LHCN-M2 (cell line): ENCODE data around the gene TOM1. TPM values are rescaled to one million over a fixed set of nuclear protein-coding genes. Genes with fewer than 3 reads are reported as not detected.

Experiments
- DNase-seq: peaks from one replicate; pipeline ENCODE4 v3.0.0-alpha.2; 2012; ENCODE audit warnings: low read depth
- total RNA-seq: library from RNA; depleted of rRNA; stranded (reverse); fragments of >200 nt; gene quantifications from 2 replicates; pipeline ENCODE4 v1.2.3, GENCODE V29; 2014

TOM1 gene
- total RNA-seq, 1 experiment from 2014 or later: 50.3 TPM

- no peak for DNase-seq
Observed at GRCh38 chr22:35307372-35307771, 7.7 kb downstream of the TOM1 start.

DNA sequence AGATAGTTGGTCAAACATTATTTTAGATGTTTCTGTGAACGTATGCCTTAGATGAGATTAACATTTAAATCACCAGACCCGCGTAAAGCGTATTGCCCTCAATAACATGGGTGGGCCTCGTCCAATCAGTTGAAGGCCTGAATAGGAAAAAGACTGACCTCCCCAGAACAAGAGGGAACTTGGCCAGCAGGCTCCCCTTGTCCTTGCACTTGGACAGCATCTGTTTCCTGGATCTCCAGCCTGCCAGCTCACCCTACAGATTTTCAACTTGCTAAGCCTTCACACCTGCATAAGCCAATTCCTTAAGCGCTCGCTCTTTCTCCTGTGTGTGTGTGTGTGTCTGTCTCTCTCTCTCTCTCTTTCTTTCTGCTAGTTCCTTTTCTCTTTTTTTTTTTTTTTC lies 8.2 kb downstream of the TOM1 start:
- no peak for DNase-seq

DNA sequence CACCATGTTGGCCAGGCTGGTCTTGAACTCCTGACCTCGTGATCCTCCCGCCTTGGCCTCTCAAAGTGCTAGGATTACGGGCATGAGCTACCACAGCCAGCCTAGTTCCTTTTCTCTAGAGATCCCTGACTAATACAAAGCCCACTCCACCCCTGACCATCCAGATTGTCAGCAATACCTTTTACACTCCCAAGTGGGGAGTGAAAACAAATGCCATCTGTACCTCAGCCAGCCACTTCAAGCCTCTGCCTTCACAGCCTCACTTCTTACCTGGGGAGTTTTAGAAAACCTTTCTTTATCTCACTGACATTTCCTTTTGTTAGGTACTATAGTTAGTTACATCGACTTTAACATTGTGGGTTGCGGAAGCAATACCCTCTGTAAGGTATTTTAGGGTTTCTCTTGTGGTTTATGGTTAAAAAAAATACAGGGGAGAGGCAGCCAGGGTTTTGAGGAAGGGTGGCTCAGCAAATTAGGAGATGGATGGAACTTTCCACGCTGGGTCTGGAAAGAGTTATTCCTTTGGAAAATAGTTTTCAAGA lies 8.9 kb downstream of the TOM1 start:
- no peak for DNase-seq

DNA sequence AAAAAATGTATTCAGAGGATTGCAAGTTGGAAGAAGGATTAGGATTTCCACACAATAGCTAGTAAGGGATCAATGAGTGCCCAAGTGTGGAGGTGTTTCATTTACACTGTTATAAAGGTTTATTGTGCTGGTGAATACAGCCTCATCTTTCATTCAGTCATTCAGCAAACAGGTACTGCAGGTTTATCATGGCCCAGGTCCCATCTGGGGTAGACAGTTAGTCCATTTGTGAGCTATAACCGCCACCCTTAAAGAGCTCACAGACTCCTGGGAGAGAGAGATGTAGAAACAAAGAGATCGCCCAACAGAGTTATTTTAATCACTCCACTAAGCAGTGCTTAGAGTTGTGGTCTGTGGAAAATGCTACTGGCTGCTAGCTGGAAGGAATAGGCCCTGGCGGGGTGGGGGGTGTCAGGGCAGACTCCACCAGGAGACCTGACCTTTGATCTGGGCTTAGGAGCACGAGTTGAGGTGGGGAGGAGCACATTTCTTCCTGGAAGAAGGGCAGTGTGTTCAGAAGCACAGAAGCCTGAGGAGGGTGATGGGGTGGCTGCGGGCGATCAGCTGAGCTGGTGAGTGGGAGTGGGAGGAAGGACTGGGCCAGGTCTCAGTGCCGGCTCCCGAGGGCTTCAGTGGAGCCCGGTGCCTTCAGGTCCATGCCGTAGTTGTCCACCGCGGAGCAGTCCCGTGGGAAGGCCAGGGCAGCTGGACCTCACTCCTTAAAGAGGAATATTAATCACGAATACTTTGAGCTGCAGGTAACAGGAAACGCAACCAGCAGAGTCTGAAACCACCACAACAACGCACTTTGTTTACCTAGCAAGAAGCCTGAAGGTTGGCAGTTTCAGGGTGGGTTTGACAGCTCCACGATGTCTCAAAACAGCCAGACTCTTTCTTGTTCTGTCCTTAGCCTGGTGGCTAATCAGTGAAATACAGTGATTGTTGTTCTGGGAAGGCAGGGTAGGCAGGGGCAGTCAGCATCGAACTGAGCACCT lies 11.2 kb downstream of the TOM1 start:
- DNase-seq: no peak

- DNase-seq: no peak
Observed at GRCh38 chr22:35311551-35311999, 11.9 kb downstream of the TOM1 start.

DNA sequence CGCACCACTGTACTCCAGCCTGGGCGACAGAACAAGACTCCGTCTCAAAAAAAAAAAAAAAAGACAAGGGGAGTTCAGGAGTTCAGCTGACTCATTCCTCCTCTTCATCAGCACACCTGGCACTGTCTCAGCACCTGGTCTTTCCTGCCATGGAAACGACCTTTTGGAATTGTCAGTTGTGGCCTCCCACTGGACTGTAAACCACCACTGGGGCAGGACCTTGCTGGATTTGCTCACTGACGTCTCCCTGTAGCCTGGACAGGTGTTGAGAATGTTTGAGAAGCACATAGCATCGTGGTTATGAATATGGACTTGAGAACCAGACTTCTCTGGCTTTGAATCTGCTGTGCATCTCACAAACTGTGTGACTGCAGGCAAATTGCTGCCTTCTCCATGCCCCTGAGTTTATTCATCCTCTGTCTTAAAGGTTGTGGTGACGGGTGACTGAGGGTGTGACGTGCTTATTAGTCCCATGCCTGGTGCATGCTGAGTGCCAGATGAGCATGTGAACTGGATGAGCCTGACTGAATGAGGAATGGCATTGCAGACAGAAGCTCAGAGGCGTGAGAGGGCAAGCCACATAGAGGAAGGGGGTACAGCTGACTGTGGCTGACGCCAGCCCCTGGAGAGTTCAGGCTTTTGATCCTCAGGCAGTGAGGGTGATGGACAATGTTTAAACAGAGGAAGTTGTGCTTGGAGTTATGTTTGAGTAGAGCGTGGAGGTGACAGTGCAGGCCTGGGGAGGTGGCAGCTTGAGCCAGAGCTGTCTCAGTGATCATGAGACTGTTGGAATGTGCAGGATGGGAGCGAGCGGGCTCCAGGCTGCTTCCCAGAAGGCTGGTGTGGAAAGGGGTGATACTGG lies 12.7 kb downstream of the TOM1 start:
- DNase-seq: peak; percentile 69

DNA sequence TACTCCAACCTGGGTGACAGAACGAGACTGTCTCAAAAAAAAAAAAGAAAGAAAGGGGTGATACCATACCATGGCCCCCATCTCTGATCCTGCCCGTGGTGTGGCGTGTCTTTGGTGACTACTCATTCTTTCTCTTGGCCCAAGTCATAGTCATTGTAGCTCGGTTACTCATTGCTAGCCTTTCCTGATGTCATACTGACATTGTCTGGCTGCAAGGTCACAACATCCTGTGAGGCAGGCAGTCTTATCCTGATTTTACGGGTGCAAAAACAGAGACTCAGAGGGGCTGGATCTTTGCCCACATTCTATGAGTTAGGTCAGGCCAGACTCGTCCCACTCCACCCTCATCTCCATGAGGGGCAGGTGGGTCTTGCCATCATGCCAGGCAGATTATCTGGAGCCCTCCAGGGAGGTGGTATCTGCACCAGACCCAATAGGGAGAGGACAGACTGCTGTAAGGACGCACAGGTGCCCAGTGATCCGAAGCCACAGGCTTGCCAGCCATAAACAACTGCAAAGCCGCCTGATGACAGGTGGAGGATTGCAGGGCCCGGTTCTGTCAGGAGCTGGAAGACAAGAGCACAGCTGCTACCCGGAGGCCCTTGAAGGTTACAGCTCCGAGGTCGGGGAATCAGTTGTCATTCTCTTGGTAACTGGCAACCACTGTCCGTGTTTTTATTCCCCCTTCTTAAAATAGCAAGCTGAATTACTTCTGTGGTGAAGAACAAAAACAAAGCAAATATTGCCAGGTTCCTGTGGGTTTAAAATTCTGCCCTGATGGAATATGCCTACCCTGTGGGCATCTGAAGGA lies 13.8 kb downstream of the TOM1 start:
- peak; percentile 98 for DNase-seq

DNA sequence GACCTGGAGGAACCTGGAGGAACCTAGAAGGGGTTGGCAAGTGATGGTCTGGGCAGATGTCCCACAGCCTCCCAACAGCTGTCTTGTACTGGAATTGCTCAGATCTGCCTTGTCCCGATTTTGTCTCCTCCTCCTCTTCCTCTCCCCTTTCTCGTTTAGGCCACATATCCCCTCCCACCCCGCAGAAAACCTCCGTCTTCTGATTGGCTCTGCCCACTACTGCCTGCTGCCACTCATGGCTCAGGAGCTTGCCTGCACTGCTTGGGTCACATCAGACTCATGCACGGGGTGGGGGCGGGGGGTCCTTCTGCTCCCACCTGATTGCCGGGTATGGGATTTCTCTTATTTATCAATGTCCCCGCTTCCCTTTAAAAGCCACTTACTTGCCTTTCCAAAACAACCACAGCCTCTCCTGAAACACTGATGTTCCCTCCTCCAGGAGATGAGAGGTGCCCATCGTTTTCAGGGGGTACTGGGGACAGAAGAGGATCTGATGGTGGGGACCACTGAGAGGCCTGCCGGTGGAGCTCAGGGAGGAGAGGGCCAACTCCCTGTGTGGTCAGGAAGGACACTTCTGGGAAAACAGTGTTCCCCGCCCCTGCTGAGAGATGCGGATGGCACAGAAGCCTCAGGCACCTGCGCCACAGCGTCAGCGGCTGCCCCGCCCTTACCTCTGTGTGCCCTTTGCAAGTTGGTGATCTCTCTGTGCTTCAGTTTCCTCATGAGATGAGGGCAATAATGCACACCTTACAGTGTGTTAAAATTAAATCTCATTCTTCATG lies 14.7 kb downstream of the TOM1 start:
- no peak for DNase-seq

GRCh38 chr22:35315141-35315854 lies 15.6 kb downstream of the TOM1 start:
- no peak for DNase-seq

GRCh38 chr22:35315855-35316745 lies 16.4 kb downstream of the TOM1 start:
- no peak for DNase-seq

- DNase-seq: no peak
Observed at GRCh38 chr22:35316751-35317150, 17.1 kb downstream of the TOM1 start.

- no peak for DNase-seq
Observed at GRCh38 chr22:35317680-35318290, 18.1 kb downstream of the TOM1 start.

GRCh38 chr22:35318346-35319215 lies 18.9 kb downstream of the TOM1 start:
- no peak for DNase-seq

DNA sequence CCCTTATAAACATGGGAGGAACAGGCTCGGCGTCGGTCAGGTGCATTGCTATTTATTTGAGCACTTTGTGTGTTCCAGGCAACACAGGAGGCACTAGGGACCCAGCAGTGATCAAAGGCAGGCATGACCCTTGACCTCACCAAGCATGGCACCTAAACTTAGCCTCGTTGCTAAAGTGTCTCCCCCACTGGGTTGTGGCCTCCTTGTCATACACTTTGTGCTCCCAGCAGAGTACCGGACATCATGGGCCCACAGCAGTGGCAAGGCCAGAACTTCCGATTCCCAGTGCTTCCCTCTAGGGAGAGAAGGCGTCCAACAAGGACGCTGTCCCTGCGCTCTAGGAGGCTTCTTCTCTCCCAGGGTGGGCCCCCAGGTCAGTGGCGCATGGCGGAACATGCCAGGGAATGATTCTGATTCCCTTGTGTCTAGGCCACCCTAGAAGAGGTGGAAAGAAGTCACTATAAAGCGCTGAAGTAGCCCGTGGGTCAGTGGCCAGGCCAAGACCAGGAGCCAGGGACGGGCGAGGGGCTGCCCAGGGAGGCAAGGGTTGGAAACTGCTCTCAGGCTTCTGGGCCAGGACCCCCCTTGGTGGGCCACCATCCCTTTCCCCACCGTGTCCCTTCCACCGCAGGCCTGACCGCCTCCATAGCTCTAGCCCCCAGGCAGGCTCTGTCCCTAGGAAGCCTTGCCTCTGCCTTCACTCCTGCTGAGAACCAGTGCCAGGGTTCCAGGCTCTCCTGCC lies 19.7 kb downstream of the TOM1 start:
- DNase-seq: no peak

GRCh38 chr22:35322126-35322525 lies 22.4 kb downstream of the TOM1 start:
- DNase-seq: no peak

DNA sequence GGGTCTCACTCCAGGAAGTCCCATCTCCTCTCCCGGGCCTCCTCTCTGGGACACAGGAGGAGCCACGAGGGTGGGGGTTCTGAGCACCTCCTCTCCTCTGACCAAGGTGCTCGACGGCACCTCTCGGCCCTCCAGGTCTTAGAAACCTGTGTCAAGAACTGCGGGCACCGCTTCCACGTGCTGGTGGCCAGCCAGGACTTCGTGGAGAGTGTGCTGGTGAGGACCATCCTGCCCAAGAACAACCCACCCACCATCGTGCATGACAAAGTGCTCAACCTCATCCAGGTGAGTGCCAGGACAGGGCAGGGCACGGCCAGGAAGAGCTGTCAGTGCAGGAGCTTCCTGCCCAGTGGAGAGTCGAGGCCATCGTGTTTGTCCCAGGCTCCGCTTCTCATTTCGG lies 23.2 kb downstream of the TOM1 start:
- DNase-seq: no peak
